Muscle of leg (tissue), 11 donors: ENCODE measurements around the gene GIPR. TPM values are rescaled to one million over a fixed set of nuclear protein-coding genes. Genes with fewer than 3 reads are reported as not detected.
"Not testable (repeated sequence)": the region's sequence is repeated elsewhere in the genome, so short reads cannot be mapped to it uniquely, and the experiment has no call there.

Experiments used
- DNase-seq: peaks from one replicate; pipeline ENCODE4 v3.0.0; 2013
- H3K27ac ChIP-seq: one replicate; pipeline ENCODE4 v1.5.1; 2013; ENCODE audit warnings: mild to moderate bottlenecking, low read length, control low read depth
- H3K27me3 ChIP-seq: one replicate; pipeline ENCODE4 v1.6.1; 2013; ENCODE audit warnings: low read length; ENCODE audit not compliant: control insufficient read depth, insufficient read depth
- H3K36me3 ChIP-seq: one replicate; pipeline ENCODE4 v1.6.1; 2013; ENCODE audit warnings: low read length; ENCODE audit not compliant: control insufficient read depth, insufficient read depth
- H3K4me1 ChIP-seq: one replicate; pipeline ENCODE4 v1.6.1; 2013; ENCODE audit warnings: low read length; ENCODE audit not compliant: control insufficient read depth, insufficient read depth
- H3K4me3 ChIP-seq: one replicate; pipeline ENCODE4 v1.5.1; 2013; ENCODE audit warnings: low read length, control low read depth
- H3K9me3 ChIP-seq: replicated peaks from 2 replicates; pipeline ENCODE4 v1.6.1; 2013; ENCODE audit warnings: low read depth, low read length; ENCODE audit not compliant: control insufficient read depth
- WGBS: methylation state at CpG from one replicate; pipeline ENCODE4 v1.1.5; 2013; ENCODE audit warnings: missing lambda C conversion rate; ENCODE audit not compliant: insufficient coverage; 5-methylcytosine and 5-hydroxymethylcytosine counted together
- polyA plus RNA-seq, 8 donors: library from polyadenylated mRNA; unstranded; fragments of 120-200 nt; gene quantifications; one replicate each; pipeline versions ENCODE4 v1.2.1 to v1.2.3, GENCODE V29; 2013; ENCODE audit warnings: inconsistent platforms in 1 of 8, low replicate concordance in 1 of 8; ENCODE audit not compliant: insufficient read length in 8 of 8, insufficient read depth in 1 of 8
- total RNA-seq: library from RNA; stranded (reverse); fragments of 120-200 nt; gene quantifications from one replicate; pipeline ENCODE4 v1.2.4, GENCODE V29; 2013

Gene GIPR
- total and polyA plus RNA-seq, 9 donors: 0.04 to 1.8 (median 0.26) TPM; not detected in 1

DNA sequence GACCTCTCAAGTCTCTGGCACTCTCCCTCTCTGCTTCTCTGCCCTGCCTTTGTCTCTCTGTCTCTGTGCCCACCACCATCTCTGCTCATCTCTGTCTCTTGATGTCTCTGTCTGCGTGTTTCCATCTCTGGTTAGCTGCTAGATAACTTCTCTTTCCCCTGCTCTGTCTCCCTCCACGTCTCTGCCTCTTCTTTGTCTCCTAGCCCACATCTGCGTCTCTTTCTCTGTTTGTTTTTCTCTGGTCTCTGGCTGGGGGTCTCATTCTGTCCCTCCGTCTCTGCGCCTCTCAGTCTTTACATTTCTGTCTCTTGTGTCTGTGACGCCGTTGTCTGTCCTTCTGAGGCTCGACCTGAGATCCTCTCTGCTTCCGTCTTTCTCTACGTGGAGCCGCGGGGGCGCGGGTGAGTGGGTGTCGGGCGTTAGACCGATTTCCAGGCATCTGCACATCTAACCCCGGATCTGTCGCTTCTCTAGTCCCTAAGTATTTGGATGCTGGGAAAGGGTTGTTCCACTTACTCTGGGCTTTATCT lies 386 bp downstream of the GIPR start:
- DNase-seq: no peak
- Histone ChIP-seq H3K27me3 (peaks cover 68% of the 10 kb centered on the region), H3K4me1 (peaks cover 13% of the 10 kb centered on the region), H3K9me3 (no peaks in the 10 kb centered on the region), H3K4me3 (no peak overlapping the region), H3K36me3 (no peaks in the 10 kb centered on the region), H3K27ac (no peak overlapping the region)
- WGBS: under 1% methylated on average over 12 of the region's 19 CpGs

DNA sequence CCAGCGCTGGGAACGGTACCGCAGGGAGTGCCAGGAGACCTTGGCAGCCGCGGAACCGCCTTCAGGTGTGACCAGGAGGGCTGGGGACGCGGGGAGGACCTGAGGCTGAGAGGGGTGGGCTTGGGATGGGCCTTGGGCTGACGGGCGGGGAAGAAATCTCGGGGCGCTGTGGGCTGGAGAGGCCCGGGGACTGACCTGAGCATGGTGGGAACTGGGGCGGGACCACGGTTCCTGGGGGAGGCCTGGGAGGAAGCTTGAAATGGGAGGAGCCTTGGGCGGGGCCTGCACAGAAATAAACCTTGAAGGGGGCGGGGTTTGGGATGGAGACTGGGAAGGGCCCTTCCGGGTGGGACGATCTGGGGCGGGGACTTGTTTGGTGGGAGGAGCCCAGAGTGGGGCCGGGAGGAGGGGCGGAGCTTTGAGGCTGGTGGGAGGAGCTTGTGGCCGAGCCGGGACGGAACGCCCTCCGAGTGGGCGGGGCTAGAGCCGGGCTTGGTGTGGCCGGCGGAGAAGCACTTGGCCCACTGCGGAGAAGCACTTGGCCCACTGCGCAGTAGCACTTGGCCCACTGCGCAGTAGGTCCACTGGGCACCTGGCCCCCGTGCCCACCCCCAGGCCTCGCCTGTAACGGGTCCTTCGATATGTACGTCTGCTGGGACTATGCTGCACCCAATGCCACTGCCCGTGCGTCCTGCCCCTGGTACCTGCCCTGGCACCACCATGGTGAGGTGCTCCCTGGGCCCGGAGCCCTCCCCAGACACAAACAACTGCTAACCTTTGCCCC lies 2.8 kb downstream of the GIPR start:
- Histone ChIP-seq H3K4me3 (no peak overlapping the region), H3K4me1 (peaks cover 13% of the 10 kb centered on the region), H3K27ac (no peak overlapping the region), H3K27me3 (peaks cover 79% of the 10 kb centered on the region), H3K9me3 (no peaks in the 10 kb centered on the region), H3K36me3 (no peaks in the 10 kb centered on the region)
- 9% methylated on average over 42 of the region's 42 CpGs for WGBS
- DNase-seq: no peak

DNA sequence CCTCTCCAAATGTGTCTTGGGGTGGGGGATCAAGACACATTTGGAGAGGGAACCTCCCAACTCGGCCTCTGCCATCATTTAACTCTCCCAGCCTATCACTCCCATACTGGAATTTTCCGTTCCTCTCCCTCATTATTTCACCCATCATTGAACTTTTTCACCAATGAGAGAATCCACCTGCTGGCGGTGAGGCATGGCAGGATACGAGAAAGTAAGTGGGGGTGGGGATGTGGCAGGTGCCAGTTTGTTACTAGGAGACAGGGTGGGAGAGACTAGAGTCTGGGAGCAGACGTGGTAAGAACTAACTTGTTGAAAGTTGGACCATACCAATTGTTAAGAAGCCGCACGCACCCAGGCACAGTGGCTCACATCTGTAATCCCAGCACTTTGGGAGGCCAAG lies 6.9 kb downstream of the GIPR start:
- H3K27me3 ChIP-seq: peaks cover 80% of the 10 kb centered on the region
- 67% methylated on average over 4 of the region's 7 CpGs for WGBS
- H3K27ac ChIP-seq: no peak overlapping the region
- H3K4me3 ChIP-seq: no peak overlapping the region
- H3K9me3 ChIP-seq: no peaks in the 10 kb centered on the region
- no peak for DNase-seq
- H3K36me3 ChIP-seq: no peaks in the 10 kb centered on the region
- peaks cover 13% of the 10 kb centered on the region for H3K4me1 ChIP-seq

DNA sequence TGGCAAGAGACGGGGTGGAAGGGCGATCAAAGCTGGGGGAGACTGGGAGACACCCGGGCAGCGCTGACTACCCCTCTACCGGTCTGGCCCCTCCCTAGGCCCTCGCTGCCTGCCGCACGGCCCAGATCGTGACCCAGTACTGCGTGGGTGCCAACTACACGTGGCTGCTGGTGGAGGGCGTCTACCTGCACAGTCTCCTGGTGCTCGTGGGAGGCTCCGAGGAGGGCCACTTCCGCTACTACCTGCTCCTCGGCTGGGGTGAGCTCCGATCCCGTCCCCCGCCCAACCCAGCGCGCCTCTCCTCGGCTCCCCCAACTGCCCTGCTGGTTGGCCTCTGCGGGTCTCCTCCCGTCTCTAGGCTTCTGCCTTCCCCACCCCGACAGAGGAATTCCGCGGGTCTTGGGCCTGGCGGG lies 8.8 kb downstream of the GIPR start:
- no peaks in the 10 kb centered on the region for H3K36me3 ChIP-seq
- peaks cover 64% of the 10 kb centered on the region for H3K27me3 ChIP-seq
- H3K4me3 ChIP-seq: no peak overlapping the region
- no peak overlapping the region for H3K27ac ChIP-seq
- WGBS: 3% methylated on average over 18 of the region's 28 CpGs
- DNase-seq: no peak
- no peaks in the 10 kb centered on the region for H3K9me3 ChIP-seq
- H3K4me1 ChIP-seq: peaks cover 15% of the 10 kb centered on the region

DNA sequence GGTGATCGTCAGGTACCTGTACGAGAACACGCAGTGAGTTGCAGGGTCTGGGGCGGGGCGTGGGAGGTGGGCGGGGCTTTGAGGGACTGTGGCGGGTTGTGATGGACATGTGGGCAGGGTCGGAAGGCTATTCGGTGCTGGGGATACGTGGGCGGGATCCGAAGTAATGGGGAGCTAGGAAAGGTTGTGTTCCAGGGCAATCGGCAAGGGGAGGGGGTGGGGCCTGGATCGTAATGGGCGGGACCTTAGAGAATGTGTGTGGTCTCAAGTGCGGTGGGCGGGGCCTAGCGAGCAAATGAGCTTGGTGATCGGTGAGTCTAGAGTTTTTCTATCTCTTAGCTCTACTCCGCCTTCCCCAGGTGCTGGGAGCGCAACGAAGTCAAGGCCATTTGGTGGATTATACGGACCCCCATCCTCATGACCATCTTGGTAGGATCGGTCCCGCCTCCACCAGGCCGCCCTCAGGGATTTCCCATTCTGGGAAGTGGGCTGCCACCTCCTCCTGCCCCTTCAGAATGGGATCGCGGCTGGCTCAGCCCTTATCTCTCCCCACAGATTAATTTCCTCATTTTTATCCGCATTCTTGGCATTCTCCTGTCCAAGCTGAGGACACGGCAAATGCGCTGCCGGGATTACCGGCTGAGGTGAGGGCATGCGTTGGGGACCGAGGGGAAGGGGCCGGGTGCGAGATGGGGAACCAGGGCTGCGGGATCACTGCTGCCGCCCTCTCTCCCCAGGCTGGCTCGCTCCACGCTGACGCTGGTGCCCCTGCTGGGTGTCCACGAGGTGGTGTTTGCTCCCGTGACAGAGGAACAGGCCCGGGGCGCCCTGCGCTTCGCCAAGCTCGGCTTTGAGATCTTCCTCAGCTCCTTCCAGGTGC lies 9.6 kb downstream of the GIPR start:
- Histone ChIP-seq H3K27ac (no peak overlapping the region), H3K27me3 (peaks cover 59% of the 10 kb centered on the region), H3K4me1 (peaks cover 18% of the 10 kb centered on the region), H3K9me3 (no peaks in the 10 kb centered on the region), H3K36me3 (no peaks in the 10 kb centered on the region), H3K4me3 (no peak overlapping the region)
- DNase-seq: peak; percentile 43
- 2% methylated on average over 39 of the region's 49 CpGs for WGBS

DNA sequence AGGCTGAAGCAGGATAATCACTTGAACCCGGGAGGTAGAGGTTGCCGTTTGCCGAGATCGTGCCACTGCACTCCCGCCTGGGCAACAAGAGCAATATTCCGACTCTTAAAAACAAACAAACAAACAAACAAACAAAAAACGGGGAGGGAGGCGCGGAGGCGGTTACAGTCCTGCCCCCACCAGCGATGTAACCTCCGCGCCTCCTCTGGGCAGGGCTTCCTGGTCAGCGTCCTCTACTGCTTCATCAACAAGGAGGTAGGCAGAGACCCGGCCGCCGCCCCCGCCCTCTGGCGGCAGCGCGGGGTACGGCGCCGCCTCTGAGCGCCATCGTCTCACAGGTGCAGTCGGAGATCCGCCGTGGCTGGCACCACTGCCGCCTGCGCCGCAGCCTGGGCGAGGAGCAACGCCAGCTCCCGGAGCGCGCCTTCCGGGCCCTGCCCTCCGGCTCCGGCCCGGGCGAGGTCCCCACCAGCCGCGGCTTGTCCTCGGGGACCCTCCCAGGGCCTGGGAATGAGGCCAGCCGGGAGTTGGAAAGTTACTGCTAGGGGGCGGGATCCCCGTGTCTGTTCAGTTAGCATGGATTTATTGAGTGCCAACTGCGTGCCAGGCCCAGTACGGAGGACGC lies 13.5 kb downstream of the GIPR start:
- Histone ChIP-seq H3K9me3 (no peaks in the 10 kb centered on the region), H3K27me3 (peaks cover 33% of the 10 kb centered on the region), H3K36me3 (peaks cover 21% of the 10 kb centered on the region), H3K4me3 (peak overlapping the region; percentile 29), H3K4me1 (peaks cover 18% of the 10 kb centered on the region), H3K27ac (peak overlapping the region; percentile 20)
- peak; percentile 78 for DNase-seq
- 1% methylated on average over 47 of the region's 51 CpGs for WGBS

DNA sequence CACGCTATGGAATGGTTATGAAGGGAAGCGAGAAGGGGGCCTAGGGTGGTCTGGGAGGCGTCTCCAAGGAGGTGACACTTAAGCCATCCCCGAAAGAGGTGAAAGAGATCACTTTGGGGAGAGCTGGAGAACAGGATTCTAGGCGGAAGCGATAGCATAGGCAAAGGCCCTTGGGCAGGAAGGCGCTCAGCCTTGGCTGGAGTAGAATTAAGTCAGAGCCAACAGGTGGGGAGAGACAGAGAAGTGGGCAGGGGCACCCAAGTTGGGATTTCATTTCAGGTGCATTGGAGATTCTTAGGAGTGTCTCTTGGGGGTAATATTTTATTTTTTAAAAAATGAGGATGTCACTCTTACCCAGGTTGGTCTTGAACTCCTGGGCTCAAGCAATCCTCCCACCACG lies 14.1 kb downstream of the GIPR start:
- peak overlapping the region; percentile 20 for H3K27ac ChIP-seq

DNA sequence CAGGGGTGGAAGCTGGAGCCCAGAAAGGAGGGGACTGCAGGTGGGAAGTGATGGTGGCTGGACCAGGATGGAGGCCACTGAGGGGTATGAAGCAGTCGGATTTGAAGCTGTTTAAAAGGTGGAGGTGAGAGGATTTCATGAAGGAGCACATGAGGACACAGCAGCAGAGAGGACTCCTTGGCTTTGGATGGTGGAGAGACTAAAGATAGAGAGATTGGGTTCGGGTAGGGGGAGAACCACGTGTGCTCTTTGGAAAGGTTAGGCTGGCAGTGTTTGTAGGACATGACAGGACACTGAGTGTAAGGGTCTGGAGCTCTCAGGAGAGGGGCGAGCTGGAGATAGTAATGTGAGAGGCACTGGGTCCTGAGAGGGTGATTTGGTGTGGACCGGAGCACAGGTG lies 14.9 kb downstream of the GIPR start:
- no peak overlapping the region for H3K27ac ChIP-seq
- H3K9me3 ChIP-seq: no peaks in the 10 kb centered on the region
- peaks cover 32% of the 10 kb centered on the region for H3K36me3 ChIP-seq
- H3K4me1 ChIP-seq: peaks cover 7% of the 10 kb centered on the region
- peaks cover 19% of the 10 kb centered on the region for H3K27me3 ChIP-seq
- no peak overlapping the region for H3K4me3 ChIP-seq
- 67% methylated on average over 5 of the region's 5 CpGs for WGBS
- no peak for DNase-seq

More for the DNA sequence above, 14.1 kb downstream of the GIPR start:
- Histone ChIP-seq H3K9me3 (no peaks in the 10 kb centered on the region), H3K36me3 (peaks cover 24% of the 10 kb centered on the region), H3K4me1 (peaks cover 15% of the 10 kb centered on the region), H3K4me3 (no peak overlapping the region), H3K27me3 (peaks cover 26% of the 10 kb centered on the region)
- DNase-seq: no peak
- 67% methylated on average over 6 of the region's 8 CpGs for WGBS

DNA sequence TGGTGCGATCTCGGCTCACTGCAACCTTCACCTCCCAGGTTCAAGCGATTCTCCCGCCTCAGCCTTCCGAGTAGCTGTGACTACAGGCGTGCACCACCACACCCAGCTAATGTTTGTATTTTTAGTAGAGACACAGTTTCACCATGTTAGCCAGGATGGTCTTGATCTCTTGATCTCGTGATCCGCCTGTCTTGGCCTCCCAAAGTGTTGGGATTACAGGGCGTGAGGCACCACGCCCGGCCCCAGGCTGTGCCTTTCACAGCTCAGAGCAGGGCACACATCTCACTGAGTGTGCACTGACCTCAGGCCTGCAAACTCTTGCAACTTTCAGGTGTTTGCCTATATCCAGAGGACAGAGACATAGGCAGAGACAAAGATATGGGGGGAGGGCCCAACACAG lies 17.0 kb downstream of the GIPR start:
- not testable (repeated sequence) for H3K9me3 ChIP-seq, H3K27me3 ChIP-seq, H3K4me1 ChIP-seq, H3K27ac ChIP-seq, H3K4me3 ChIP-seq, DNase-seq
- H3K36me3 ChIP-seq: peaks cover 45% of the 10 kb centered on the region
- 86% methylated on average over 5 of the region's 11 CpGs for WGBS

DNA sequence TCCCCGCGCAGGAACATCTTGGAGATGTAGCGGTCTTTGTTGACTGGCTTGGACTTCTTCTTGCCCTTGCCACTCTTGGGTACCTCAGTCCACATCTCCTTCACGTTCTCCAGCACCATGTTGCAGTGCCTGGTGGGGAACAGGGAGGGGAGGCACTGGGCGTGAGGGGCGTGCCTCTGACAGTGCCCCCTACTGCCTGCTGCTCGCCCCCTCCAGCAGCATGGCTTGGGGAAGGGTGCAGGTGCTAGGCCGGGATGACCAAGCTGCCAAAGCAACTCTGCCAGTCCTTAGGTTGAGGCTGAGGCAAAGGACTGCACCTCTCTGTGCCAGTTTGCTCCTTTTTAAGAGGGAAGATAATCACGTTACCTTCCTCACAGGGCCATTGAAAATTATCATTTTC lies 19.6 kb downstream of the GIPR start:
- no peaks in the 10 kb centered on the region for H3K27me3 ChIP-seq
- H3K36me3 ChIP-seq: peaks cover 45% of the 10 kb centered on the region
- no peak overlapping the region for H3K4me3 ChIP-seq
- 94% methylated on average over 8 of the region's 9 CpGs for WGBS
- no peak overlapping the region for H3K27ac ChIP-seq
- DNase-seq: no peak
- H3K9me3 ChIP-seq: no peaks in the 10 kb centered on the region
- H3K4me1 ChIP-seq: peaks cover 6% of the 10 kb centered on the region
